GM23248 (cell line): ENCODE measurements around the gene CEP112.

Experiments used
- EZH2 ChIP-seq: fragments of 200-600 bp; sonication (generic); IDR thresholded peaks from 2 replicates; pipeline ENCODE4 v1.6.1; 2018; ENCODE audit warnings: antibody characterized with exemption, mild to moderate bottlenecking; ENCODE audit not compliant: insufficient read depth, poor library complexity, severe bottlenecking
- EZH2phosphoT487 ChIP-seq: fragments of 200-600 bp; sonication (generic); IDR thresholded peaks from 2 replicates; pipeline ENCODE4 v1.6.1; 2018; ENCODE audit warnings: antibody characterized with exemption, moderate library complexity, mild to moderate bottlenecking, low read depth; ENCODE audit not compliant: insufficient read depth

DNA sequence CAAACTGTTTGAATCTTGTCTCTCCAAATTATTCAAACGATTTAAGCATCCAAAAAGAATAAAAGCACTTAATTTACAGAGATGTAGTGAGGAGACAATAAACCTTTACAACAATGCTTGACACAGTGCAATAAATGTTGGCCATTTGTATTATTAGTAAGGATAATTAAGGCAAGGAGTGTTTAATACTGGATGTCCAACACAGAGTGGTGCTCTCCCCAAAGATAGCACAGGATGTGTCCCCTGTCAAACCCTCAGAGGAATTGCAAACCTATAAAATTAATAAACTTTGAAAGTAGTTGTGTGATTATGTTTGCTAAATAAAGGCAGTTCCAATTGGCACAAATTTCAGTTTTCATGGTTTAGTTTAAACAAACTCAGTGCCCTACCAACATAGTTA lies 377.5 kb downstream of the CEP112 start:
- no peak for TF ChIP-seq EZH2
- TF ChIP-seq EZH2phosphoT487: no peak
